Cerebellar cortex (tissue), 1 donor: ENCODE measurements around the gene NDUFA8.

ENCODE experiments used
- DNase-seq: peaks from one replicate; pipeline ENCODE4 v3.0.0-alpha.2; 2015; ENCODE audit warnings: low spot score

The NDUFA8 gene

DNA sequence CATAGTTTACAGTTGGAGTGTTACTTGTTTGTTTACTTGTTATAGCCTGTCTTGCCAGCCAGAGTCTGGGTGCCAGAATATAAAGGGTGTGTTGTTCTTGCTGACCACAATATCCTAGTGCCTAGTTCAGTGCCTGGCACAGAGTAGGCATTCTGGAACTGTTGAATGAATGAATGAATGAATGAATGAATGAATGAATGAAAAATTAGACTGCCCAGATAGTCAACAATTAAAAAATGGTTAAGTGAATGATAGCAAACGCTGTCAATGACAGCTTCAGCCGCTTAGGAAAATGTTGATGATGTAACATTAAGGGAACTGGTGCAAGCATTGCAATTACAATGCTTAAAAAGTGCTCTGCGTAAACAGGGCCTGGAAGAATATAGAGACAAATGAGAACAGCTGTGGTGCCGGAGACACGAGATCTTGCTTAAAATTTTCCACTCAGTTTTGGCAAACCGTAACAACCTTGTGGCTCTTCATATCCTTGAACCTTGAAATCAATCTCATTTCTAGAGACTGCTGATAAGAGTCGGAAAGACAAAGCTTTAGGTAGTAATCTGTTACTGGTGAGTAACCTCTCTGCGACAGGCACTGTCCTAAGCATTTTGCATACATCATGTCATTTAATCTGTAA, 61.8 kb downstream of the NDUFA8 start:
- no peak for DNase-seq

DNA sequence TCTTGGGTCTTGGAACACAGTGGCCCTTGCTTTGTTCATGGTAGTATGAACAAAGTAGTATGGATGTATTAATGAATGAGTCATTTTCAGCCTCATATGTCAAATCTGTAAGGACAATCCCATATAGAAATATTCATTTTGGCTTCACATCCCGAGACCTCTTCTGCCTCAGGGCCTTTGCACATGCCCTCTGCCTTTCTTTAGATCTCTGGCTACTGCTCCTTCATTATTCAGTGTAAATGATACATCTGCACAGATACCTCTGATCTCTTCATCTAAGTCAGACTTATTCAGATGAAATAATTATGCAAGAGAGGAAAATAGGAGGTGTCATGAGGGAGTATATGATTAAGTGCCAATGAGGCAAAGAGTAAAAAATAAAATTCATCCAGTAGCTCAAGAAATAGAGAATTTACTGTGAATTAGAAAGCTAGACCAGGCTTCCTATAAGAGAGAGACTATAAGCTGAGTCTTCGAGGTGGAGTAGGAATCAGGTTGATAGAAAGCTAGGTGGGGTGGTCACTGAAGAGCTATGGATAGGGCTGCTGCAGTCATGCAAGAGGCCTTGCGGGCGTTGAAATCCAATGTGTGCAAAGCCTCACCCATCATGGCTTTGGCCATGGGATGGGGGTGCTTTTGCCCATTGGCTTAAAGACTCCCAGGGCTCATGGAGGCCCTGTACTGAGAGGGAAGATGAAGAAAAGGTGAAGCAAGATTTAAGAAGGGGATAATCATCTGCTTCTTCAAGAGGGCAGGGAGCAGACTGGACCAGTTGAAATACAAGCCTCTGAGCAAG, 62.8 kb downstream of the NDUFA8 start:
- DNase-seq: no peak

- DNase-seq: peak; percentile 71
Observed at GRCh38 chr9:122095010-122095767, 64.4 kb downstream of the NDUFA8 start.
